ENCODE data around the gene MYDGF.
A peak's percentile ranks its signal among the peaks of the same experiment; 100 is the strongest.

The MYDGF gene

DNA sequence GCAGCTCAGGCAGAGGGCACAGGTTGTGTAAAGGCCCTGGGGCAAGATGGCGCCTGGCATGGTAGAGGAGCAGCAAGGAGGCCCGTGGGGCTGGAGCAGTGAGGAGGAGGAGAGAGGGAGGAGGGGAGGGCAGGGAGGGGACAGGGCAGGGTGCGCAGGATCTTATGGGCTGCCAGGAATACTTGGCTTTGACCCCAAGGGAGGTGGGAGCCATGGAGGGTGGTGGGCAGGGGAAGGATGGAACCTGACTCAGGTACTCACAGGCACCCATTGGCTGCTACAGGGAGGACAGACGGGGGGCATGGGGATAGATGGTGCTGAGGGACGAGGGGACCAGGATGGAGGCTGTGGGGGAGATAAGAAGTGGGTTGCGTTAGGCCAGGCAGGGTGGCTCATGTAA lies 27.5 kb downstream of the MYDGF start:
- ChIA-PET CTCF (no interaction called here), POLR2A (interaction anchor here (0.7 kb wide), 1 partner anchor 27 kb away, joined by 3 read pairs; no protein-coding TSS in a partner anchor)
- Histone ChIP-seq H3K4me3 (ENCODE audit: low read depth, low read length) (no peak overlapping the region), H3K4me1 (ENCODE audit: control insufficient read depth, insufficient read depth, low read length) (no peaks in the 10 kb centered on the region; the same call in 1 of the 2 replicates), H3K9me3 (ENCODE audit: control insufficient read depth, insufficient read depth, low read depth, low read length) (no peaks in the 10 kb centered on the region), H3K27ac (ENCODE audit: extremely low read depth, low read depth, low read length) (no peak overlapping the region), H3K36me3 (ENCODE audit: control insufficient read depth in 2 of 2, insufficient read depth in 1 of 2, low read length in 2 of 2) (no peaks in the 10 kb centered on the region)
- TF ChIP-seq PBX3 (CRISPR knock-in tag; IDR thresholded peaks at IDR 0.05): no peak
- peak; percentile 83 for TF ChIP-seq ZNF16 (tag by site-specific recombination; IDR thresholded peaks at IDR 0.05; ENCODE audit: low read depth)
- TF ChIP-seq ZNF623 (tag by site-specific recombination; IDR thresholded peaks at IDR 0.05): peak; percentile 86

DNA sequence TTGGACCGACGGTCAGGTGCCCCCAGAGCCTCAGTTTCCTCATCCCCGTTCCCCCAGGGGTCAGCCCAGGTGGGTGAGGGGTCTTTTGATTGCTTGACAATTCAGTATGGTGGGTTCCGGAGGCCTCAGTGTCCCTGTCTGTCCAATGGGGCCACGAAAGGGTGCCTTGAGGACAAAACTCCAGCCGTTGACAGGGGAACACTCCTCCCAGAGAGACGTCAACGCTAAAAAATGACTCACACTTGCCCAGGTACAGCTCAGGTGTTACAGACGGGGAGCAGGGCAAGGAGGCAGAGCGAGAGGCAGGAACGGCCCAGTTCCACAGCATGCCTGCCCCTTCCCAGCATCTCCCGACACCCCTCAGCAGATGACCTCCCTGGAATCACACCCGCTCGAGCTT lies 29.0 kb downstream of the MYDGF start:
- TF ChIP-seq, protein P1, sequence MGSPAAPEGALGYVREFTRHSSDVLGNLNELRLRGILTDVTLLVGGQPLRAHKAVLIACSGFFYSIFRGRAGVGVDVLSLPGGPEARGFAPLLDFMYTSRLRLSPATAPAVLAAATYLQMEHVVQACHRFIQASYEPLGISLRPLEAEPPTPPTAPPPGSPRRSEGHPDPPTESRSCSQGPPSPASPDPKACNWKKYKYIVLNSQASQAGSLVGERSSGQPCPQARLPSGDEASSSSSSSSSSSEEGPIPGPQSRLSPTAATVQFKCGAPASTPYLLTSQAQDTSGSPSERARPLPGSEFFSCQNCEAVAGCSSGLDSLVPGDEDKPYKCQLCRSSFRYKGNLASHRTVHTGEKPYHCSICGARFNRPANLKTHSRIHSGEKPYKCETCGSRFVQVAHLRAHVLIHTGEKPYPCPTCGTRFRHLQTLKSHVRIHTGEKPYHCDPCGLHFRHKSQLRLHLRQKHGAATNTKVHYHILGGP (tag by site-specific recombination; IDR thresholded peaks at IDR 0.05): no peak
- no peak for TF ChIP-seq ZBTB20 (tag by site-specific recombination; IDR thresholded peaks at IDR 0.05)
- TF ChIP-seq, protein P2, sequence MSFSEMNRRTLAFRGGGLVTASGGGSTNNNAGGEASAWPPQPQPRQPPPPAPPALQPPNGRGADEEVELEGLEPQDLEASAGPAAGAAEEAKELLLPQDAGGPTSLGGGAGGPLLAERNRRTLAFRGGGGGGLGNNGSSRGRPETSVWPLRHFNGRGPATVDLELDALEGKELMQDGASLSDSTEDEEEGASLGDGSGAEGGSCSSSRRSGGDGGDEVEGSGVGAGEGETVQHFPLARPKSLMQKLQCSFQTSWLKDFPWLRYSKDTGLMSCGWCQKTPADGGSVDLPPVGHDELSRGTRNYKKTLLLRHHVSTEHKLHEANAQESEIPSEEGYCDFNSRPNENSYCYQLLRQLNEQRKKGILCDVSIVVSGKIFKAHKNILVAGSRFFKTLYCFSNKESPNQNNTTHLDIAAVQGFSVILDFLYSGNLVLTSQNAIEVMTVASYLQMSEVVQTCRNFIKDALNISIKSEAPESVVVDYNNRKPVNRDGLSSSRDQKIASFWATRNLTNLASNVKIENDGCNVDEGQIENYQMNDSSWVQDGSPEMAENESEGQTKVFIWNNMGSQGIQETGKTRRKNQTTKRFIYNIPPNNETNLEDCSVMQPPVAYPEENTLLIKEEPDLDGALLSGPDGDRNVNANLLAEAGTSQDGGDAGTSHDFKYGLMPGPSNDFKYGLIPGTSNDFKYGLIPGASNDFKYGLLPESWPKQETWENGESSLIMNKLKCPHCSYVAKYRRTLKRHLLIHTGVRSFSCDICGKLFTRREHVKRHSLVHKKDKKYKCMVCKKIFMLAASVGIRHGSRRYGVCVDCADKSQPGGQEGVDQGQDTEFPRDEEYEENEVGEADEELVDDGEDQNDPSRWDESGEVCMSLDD (tag by site-specific recombination; IDR thresholded peaks at IDR 0.05): no peak
- no peak for TF ChIP-seq ZNF747 (tag by site-specific recombination; IDR thresholded peaks at IDR 0.05)
- no peak for TF ChIP-seq MYNN (tag by site-specific recombination; IDR thresholded peaks at IDR 0.05; ENCODE audit: borderline replicate concordance)
- CTCF ChIA-PET: interaction anchor here (0.8 to 1.8 kb wide), 3 partner anchors 18 to 143 kb away, joined by 3 to 5 read pairs (median 5); no protein-coding TSS in a partner anchor
- H3K36me3 ChIP-seq (ENCODE audit: control insufficient read depth in 2 of 2, insufficient read depth in 1 of 2, low read length in 2 of 2): no peaks in the 10 kb centered on the region
- H3K4me3 ChIP-seq (ENCODE audit: low read depth, low read length): no peak overlapping the region
- H3K27ac ChIP-seq (ENCODE audit: extremely low read depth, low read depth, low read length): no peak overlapping the region
- no peaks in the 10 kb centered on the region for H3K9me3 ChIP-seq (ENCODE audit: control insufficient read depth, insufficient read depth, low read depth, low read length)
- POLR2A ChIA-PET: interaction anchor here (0.7 kb wide), 1 partner anchor 137 kb away, joined by 4 read pairs; no protein-coding TSS in a partner anchor
- H3K4me1 ChIP-seq (ENCODE audit: control insufficient read depth, insufficient read depth, low read length): no peaks in the 10 kb centered on the region; the same call in 1 of the 2 replicates

GRCh38 chr19:4640247-4641000 lies 29.7 kb downstream of the MYDGF start:
- Histone ChIP-seq H3K27ac (ENCODE audit: extremely low read depth, low read depth, low read length) (no peak overlapping the region), H3K4me3 (ENCODE audit: low read depth, low read length) (no peak overlapping the region), H3K9me3 (ENCODE audit: control insufficient read depth, insufficient read depth, low read depth, low read length) (no peaks in the 10 kb centered on the region), H3K4me1 (ENCODE audit: control insufficient read depth, insufficient read depth, low read length) (no peaks in the 10 kb centered on the region; the same call in 1 of the 2 replicates), H3K36me3 (ENCODE audit: control insufficient read depth in 2 of 2, insufficient read depth in 1 of 2, low read length in 2 of 2) (no peaks in the 10 kb centered on the region)
- ChIA-PET CTCF (interaction anchor here (0.5 to 1.8 kb wide), 2 partner anchors 17 to 19 kb away, joined by 3 to 5 read pairs; no protein-coding TSS in a partner anchor), POLR2A (interaction anchor here (0.9 kb wide), 1 partner anchor 30 kb away, joined by 3 read pairs; the partner anchor contains the start of gene MYDGF)
- TF ChIP-seq GLIS1 (tag by site-specific recombination; IDR thresholded peaks at IDR 0.05) (peak; percentile 98), ZNF623 (tag by site-specific recombination; IDR thresholded peaks at IDR 0.05) (peak; percentile 55), SP2 (tag by site-specific recombination; IDR thresholded peaks at IDR 0.05) (no peak)
